NCI-H2029 (cell line): ENCODE results near the gene GATAD1.
"Not testable (repeated sequence)": the region's sequence is repeated elsewhere in the genome, so short reads cannot be mapped to it uniquely, and the experiment has no call there.

ENCODE experiments used
- DNase-seq: peaks from one replicate; lab custom pipeline; 2025; lab: John Stamatoyannopoulos, UW

GATAD1 gene

GRCh38 chr7:92483624-92484023, 36.3 kb downstream of the GATAD1 start:
- DNase-seq = not testable (repeated sequence)

- not testable (repeated sequence) for DNase-seq
Measured at GRCh38 chr7:92484226-92484625, 36.9 kb downstream of the GATAD1 start.

- no peak for DNase-seq
Measured at GRCh38 chr7:92485267-92485892, 38.1 kb downstream of the GATAD1 start.

- DNase-seq = no peak
Measured at GRCh38 chr7:92485974-92486373, 38.7 kb downstream of the GATAD1 start.

- DNase-seq = no peak
Measured at GRCh38 chr7:92487804-92488203, 40.5 kb downstream of the GATAD1 start.

GRCh38 chr7:92489634-92490033, 42.4 kb downstream of the GATAD1 start:
- no peak for DNase-seq

GRCh38 chr7:92496876-92497275, 49.6 kb downstream of the GATAD1 start:
- no peak for DNase-seq

- DNase-seq = no peak
Measured at GRCh38 chr7:92498557-92498956, 51.3 kb downstream of the GATAD1 start.

- DNase-seq = no peak
Measured at GRCh38 chr7:92503767-92504166, 56.5 kb downstream of the GATAD1 start.

- no peak for DNase-seq
Measured at GRCh38 chr7:92504563-92504962, 57.3 kb downstream of the GATAD1 start.

- no peak for DNase-seq
Measured at GRCh38 chr7:92506363-92506762, 59.1 kb downstream of the GATAD1 start.

GRCh38 chr7:92508946-92509345, 61.7 kb downstream of the GATAD1 start:
- DNase-seq = no peak
